C4-2B (cell line): ENCODE results near the gene PRKCE.

ENCODE experiments used
- H3K27ac ChIP-seq: fragments of 450-650 bp; 2 replicates; pipeline ENCODE4 v1.5.1; 2017
- CTCF ChIP-seq: fragments of 450-650 bp; conservative IDR thresholded peaks from 2 replicates; pipeline ENCODE4 v1.5.1; 2017; ENCODE audit warnings: mild to moderate bottlenecking
- ZFX ChIP-seq: fragments of 450-650 bp; IDR thresholded peaks from 2 replicates; pipeline ENCODE4 v1.6.1; 2017

Gene PRKCE

DNA sequence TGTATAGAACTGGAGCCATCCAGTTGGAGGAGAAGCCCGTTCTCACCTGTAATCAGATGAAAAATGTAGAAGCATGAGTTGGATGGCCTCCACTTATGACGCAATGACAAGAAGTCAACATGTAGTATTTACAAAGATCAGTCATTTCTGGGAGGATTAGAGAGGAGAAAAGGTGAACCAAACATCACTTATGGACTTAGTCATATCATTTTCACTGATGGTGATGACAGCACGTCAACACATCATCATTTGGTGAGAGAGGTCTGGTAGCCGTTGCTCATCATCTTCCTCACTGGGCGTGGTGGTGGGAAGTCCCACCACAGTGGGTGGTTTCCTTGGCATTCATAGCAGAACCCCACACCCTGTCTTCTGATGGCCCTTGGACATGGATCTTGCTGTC is 381.5 kb downstream of the PRKCE start:
- TF ChIP-seq ZFX (no peak), CTCF (no peak)
- no peak overlapping the region for H3K27ac ChIP-seq

- TF ChIP-seq ZFX (no peak), CTCF (no peak)
- H3K27ac ChIP-seq: 0 out of 2 replicates have a peak overlapping the region, but pooled peaks have one; percentile 1
These were observed 383.1 kb downstream of the PRKCE start for GRCh38 chr2:46034535-46034934.

GRCh38 chr2:46036929-46037328 is 385.5 kb downstream of the PRKCE start:
- H3K27ac ChIP-seq: peak overlapping the region; percentile 48; the same call in 1 of the 2 replicates
- TF ChIP-seq ZFX: no peak
- TF ChIP-seq CTCF: no peak

DNA sequence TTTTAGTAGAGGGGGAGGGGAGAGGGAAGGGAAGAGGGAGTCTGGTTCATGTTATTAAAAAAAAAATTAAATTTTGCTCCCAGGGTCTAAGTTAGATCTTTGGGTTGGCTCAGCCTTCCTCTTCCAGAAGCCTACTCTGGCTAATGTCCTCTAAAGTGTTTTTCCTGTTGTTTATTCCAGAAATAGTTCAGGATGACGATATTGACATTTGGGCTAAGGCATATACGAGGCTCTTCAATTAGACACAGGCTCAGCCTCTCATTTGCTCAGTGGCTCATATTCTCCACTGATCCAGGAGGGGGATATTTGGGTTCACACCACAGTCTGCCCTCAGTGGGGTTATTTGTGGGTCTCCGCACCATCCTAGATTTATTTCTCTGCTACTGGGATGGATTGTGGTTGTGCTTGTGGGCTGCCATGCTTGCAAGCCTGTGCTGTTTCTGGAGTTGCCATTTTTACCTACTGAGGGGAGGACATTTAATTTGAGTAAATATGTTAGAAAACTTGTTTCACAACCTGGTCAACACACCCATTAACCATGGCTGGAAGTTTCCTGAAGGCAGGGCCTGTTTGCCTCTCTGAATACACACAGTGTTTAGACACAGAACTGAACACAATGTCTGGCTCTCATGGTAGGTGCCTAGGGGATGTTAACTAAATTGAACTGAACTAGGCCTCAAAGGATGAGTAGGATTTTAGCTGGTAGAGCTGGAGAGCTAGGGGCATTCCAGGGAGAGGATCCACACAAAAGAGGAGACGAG is 388.2 kb downstream of the PRKCE start:
- no peak for TF ChIP-seq CTCF
- TF ChIP-seq ZFX: no peak
- H3K27ac ChIP-seq: no peak overlapping the region

GRCh38 chr2:46040563-46041155 is 389.2 kb downstream of the PRKCE start:
- TF ChIP-seq CTCF: no peak
- no peak for TF ChIP-seq ZFX
- H3K27ac ChIP-seq: no peak overlapping the region

DNA sequence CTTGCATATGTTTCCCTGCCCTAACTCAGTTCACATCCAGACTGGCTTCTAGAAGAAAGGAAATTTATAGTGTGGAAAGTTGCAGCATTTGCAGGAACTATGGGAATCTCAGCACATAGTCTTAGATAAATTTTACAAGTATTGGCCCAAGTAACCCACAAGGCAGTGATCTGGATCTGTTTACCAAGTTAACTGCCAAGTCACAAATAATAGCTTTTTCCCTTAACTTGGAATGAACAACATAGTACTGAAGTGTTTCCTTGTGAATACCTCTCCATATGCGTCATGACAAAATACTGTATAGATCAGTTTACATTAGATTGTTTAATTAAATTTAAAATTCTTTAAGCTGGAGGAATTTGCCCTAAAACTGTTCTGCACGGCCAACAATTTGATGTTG is 390.0 kb downstream of the PRKCE start:
- no peak overlapping the region for H3K27ac ChIP-seq
- TF ChIP-seq CTCF (no peak), ZFX (no peak)

DNA sequence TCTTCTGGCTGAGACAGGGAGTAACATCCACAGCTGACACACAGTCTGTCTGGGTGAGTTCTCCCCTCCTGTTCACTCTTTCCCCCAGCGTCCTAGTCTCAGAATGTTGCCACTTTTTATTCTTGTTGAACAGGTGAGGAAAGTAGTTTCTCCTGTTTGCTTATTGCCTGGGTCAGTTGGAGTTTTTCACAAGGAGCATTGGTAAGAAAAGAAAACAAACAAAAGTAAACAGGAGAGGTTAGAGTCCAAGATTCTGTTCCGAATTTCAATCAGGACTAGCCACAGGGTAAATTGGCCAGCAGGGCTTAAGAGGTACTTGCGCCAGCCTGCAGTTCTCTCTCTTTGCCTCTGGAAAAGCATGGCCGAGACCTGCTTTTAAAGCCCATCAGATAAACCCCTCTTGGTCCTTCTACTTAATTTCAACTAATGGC is 390.7 kb downstream of the PRKCE start:
- TF ChIP-seq ZFX: no peak
- TF ChIP-seq CTCF: no peak; the same call in 1 of the 2 replicates

More for the DNA sequence above, 390.7 kb downstream of the PRKCE start:
- peak overlapping the region; percentile 70 for H3K27ac ChIP-seq
